Thyroid gland (tissue), 4 donors: Measurements from ENCODE around the gene SECTM1.

ENCODE experiments used
- POLR2A ChIP-seq, 2 donors: fragments of 450-650 bp; IDR thresholded peaks; one replicate each; pipeline ENCODE4 v1.6.1; 2017; ENCODE audit warnings: antibody characterized with exemption in 2 of 2, mild to moderate bottlenecking in 2 of 2, moderate library complexity in 1 of 2
- TF ChIP-seq, protein P1 (sequence below), 6 experiments: fragments of 200-600 bp in 3 of 6; fragments of 450-650 bp in 3 of 6; sonication (generic) in 3 of 6; IDR thresholded peaks; one replicate each; pipeline ENCODE4 v1.5.1; 2016 to 2019; ENCODE audit warnings: antibody characterized with exemption in 6 of 6, mild to moderate bottlenecking in 2 of 6, inconsistent platforms in 1 of 6, moderate library complexity in 1 of 6

- TF ChIP-seq, protein P1, sequence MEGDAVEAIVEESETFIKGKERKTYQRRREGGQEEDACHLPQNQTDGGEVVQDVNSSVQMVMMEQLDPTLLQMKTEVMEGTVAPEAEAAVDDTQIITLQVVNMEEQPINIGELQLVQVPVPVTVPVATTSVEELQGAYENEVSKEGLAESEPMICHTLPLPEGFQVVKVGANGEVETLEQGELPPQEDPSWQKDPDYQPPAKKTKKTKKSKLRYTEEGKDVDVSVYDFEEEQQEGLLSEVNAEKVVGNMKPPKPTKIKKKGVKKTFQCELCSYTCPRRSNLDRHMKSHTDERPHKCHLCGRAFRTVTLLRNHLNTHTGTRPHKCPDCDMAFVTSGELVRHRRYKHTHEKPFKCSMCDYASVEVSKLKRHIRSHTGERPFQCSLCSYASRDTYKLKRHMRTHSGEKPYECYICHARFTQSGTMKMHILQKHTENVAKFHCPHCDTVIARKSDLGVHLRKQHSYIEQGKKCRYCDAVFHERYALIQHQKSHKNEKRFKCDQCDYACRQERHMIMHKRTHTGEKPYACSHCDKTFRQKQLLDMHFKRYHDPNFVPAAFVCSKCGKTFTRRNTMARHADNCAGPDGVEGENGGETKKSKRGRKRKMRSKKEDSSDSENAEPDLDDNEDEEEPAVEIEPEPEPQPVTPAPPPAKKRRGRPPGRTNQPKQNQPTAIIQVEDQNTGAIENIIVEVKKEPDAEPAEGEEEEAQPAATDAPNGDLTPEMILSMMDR (IDR thresholded peaks at IDR 0.05), result no peak
- TF ChIP-seq POLR2A (IDR thresholded peaks at IDR 0.05), result no peak
These were observed 45.4 kb downstream of the SECTM1 start for GRCh38 chr17:82287868-82288801.
